ENCODE measurements around the gene MEX3D.
"Not testable (repeated sequence)": the region's sequence is repeated elsewhere in the genome, so short reads cannot be mapped to it uniquely, and the experiment has no call there.

The MEX3D gene

GRCh38 chr19:1540365-1540925 is 27.7 kb downstream of the MEX3D start:
- DNase-seq, result peak in 6 of 58 donors; percentile 3 to 21 (median 13)

GRCh38 chr19:1539749-1540148 is 28.4 kb downstream of the MEX3D start:
- DNase-seq, result not testable (repeated sequence)

GRCh38 chr19:1538978-1539377 is 29.1 kb downstream of the MEX3D start:
- DNase-seq, result no peak

GRCh38 chr19:1535699-1536098 is 32.4 kb downstream of the MEX3D start:
- not testable (repeated sequence) for DNase-seq

- no peak for DNase-seq
Measured at GRCh38 chr19:1534972-1535371, 33.2 kb downstream of the MEX3D start.

- DNase-seq, result no peak
Measured at GRCh38 chr19:1533510-1534150, 34.5 kb downstream of the MEX3D start.

- no peak for DNase-seq
Measured at GRCh38 chr19:1532003-1532402, 36.1 kb downstream of the MEX3D start.

- no peak for DNase-seq
Measured at GRCh38 chr19:1531587-1531986, 36.5 kb downstream of the MEX3D start.

- not testable (repeated sequence) for DNase-seq
Measured at GRCh38 chr19:1530856-1531255, 37.3 kb downstream of the MEX3D start.

- no peak for DNase-seq
Measured at GRCh38 chr19:1529430-1529816, 38.7 kb downstream of the MEX3D start.

- DNase-seq, result no peak
Measured at GRCh38 chr19:1528596-1529429, 39.3 kb downstream of the MEX3D start.

GRCh38 chr19:1527650-1528309 is 40.3 kb downstream of the MEX3D start:
- DNase-seq, result no peak

- no peak for DNase-seq
Measured at GRCh38 chr19:1526979-1527649, 41.0 kb downstream of the MEX3D start.

GRCh38 chr19:1526066-1526778 is 41.9 kb downstream of the MEX3D start:
- no peak for DNase-seq

GRCh38 chr19:1525343-1525742 is 42.8 kb downstream of the MEX3D start:
- no peak for DNase-seq

- no peak for DNase-seq
Measured at GRCh38 chr19:1524972-1525325, 43.2 kb downstream of the MEX3D start.

GRCh38 chr19:1524287-1524971 is 43.7 kb downstream of the MEX3D start:
- DNase-seq, result no peak

GRCh38 chr19:1523412-1524286 is 44.5 kb downstream of the MEX3D start, which contains the start of gene PLK5:
PLK5 (plus strand) TSS chr19:1524077; CDS start chr19:1526997, 2,920 bp downstream.
- peak in 24 of 58 donors; percentile 8 to 52 (median 16) for DNase-seq

GRCh38 chr19:1522838-1523237 is 45.3 kb downstream of the MEX3D start:
- peak in 1 of 58 donors; percentile 6 for DNase-seq

Measured in anterior cingulate cortex (tissue), 58 donors.